Loucy (cell line): ENCODE results near the gene CLDN22.

Source experiments
- EZH2phosphoT487 ChIP-seq: fragments of 200-600 bp; IDR thresholded peaks from 2 replicates; pipeline ENCODE4 v1.6.1; 2018; ENCODE audit warnings: antibody characterized with exemption, mild to moderate bottlenecking, moderate library complexity, borderline replicate concordance
- TF ChIP-seq, protein P1 (sequence below): fragments of 200-600 bp; sonication (generic); conservative IDR thresholded peaks from 2 replicates; pipeline ENCODE4 v1.5.1; 2014; ENCODE audit warnings: mild to moderate bottlenecking, antibody characterized with exemption, low read length

DNA sequence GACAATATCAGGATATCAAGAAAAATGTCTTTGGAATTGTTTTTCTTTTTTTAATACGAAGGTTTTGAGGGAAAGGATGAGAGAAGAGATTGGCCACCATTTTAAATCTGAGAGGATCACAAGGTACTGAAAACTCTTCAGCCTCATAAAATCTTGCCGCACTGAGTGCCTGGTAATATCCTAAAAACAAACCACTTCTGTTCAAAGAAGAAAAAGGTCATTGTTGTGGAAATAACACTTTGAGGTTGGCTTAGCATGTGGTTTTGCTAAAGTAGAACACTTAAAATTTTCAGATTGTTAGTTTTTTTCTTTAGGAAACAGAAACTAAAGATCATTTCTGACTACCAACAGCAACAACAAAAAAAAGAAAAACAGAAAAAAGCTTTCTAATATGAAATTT is 1.0 kb upstream of the CLDN22 start:
- TF ChIP-seq, protein P1, sequence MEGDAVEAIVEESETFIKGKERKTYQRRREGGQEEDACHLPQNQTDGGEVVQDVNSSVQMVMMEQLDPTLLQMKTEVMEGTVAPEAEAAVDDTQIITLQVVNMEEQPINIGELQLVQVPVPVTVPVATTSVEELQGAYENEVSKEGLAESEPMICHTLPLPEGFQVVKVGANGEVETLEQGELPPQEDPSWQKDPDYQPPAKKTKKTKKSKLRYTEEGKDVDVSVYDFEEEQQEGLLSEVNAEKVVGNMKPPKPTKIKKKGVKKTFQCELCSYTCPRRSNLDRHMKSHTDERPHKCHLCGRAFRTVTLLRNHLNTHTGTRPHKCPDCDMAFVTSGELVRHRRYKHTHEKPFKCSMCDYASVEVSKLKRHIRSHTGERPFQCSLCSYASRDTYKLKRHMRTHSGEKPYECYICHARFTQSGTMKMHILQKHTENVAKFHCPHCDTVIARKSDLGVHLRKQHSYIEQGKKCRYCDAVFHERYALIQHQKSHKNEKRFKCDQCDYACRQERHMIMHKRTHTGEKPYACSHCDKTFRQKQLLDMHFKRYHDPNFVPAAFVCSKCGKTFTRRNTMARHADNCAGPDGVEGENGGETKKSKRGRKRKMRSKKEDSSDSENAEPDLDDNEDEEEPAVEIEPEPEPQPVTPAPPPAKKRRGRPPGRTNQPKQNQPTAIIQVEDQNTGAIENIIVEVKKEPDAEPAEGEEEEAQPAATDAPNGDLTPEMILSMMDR, result no peak
- TF ChIP-seq EZH2phosphoT487, result no peak
